ENCODE data around the gene ACTL6B.
A peak's percentile ranks its signal among the peaks of the same experiment; 100 is the strongest.

Gene ACTL6B

DNA sequence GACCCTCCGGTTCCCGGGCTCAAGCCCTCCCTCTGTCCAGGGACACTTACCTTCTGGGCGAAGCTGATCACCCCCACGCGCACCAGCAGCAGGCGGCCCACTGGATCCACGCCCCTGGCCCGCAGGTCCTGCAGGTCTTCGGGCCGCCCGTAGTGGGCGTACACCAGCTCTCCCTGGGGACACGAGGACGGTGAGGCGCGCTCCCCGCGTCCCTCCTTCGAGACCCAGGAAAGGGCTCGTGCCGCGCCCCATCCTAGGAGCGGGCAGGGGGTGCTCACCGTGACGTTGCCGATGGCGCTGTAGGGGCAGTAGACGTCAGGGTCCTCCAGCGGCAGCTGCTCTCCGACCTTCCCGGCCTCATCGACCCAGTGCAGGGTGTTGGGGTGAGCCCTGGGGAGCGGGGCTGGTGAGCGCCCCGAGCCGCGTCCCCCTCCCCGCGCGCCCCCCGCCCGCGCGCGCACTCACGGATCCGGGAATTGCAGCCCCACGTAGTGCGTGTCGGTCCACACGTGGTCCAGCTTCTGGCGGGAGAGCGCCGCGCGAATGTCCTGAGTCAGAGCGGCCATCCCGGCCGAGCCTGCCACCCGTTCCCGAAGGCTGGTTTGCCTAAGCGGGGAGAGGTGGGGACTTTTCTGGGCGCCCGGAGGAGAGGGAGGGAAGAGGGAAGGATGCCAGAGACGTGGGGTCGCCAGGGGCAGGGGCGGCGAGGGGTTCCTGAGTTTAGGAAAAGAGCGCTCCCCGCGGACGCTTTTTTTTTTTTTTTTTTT lies 23.1 kb downstream of the ACTL6B start:
- no peak for DNase-seq (ENCODE audit: low read depth, low spot score)

DNA sequence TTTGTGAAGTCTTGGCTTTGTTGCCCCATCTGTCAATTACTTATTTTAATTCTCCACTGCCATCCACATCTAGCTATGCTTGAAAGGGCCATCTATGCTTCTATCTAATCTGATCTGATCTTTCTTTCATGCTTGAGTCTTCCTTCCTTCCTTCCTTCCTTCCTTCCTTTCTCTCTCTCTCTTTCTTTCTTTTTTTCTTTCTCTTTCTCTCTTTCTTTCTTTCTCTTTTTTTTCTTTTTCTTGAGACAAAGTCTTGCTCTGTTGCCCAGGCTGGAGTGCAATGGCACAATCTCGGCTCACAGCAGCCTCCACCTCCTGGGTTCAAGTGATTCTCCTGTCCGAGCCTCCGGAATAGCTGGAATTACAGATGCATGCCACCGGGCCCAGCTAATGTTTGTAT lies 26.2 kb downstream of the ACTL6B start:
- DNase-seq (ENCODE audit: low read depth, low spot score), result no peak
- no peak overlapping the region for H3K27ac ChIP-seq

More for the DNA sequence above, 23.1 kb downstream of the ACTL6B start:
- no peak overlapping the region for H3K27ac ChIP-seq

- no peak for DNase-seq (ENCODE audit: low read depth, low spot score)
Measured at GRCh38 chr7:100629117-100629716, 27.0 kb downstream of the ACTL6B start.

GRCh38 chr7:100627238-100627549 lies 29.1 kb downstream of the ACTL6B start:
- H3K27ac ChIP-seq, result no peak overlapping the region
- DNase-seq (ENCODE audit: low read depth, low spot score), result no peak

More at GRCh38 chr7:100629117-100629716, 27.0 kb downstream of the ACTL6B start:
- H3K27ac ChIP-seq, result no peak overlapping the region

- peak; percentile 29 for DNase-seq (ENCODE audit: low read depth, low spot score)
- H3K27ac ChIP-seq, result no peak overlapping the region
Measured at GRCh38 chr7:100626530-100627237, 29.6 kb downstream of the ACTL6B start.

DNA sequence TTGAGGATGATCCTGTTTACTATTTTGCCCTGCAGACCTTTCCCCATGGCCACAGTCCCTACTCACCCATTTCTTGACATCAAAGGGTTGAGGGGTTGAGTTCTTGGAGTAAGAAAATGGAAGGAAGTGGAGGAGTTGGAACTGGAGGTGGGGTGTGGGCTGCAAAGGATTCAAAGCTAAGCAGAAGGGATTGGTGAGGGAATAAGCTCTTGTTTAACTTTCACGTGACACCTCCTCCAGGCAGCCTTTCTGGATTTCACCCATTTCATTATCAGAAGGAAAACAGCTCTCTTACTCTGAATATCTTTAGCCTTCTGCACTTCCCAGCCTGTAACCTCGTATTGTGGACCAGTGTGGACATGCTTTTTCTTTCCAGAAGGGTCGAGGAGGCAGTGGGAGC lies 30.2 kb downstream of the ACTL6B start:
- DNase-seq (ENCODE audit: low read depth, low spot score), result no peak
- no peak overlapping the region for H3K27ac ChIP-seq

GRCh38 chr7:100623951-100624824 lies 32.1 kb downstream of the ACTL6B start:
- H3K27ac ChIP-seq, result no peak overlapping the region
- DNase-seq (ENCODE audit: low read depth, low spot score), result no peak

DNA sequence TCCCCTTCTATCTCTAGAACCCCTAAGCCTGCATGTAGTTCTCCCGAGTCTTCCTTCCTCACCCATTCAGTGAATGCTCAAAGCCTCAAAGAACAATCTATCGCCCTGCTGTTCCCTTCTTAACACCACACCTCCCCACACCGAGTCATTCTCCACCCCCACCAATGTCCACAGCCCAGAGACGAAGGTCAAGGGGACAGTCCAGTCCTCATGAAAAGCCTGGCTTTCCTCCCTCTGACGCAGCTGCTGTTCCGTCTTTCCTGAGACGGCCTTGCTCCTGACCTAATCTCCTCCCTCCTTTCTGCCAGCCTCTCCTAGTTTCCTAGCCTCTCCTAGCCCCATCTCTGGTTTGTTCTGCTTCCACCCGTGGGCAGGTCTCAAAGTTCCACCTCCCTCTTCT lies 34.7 kb downstream of the ACTL6B start:
- no peak for DNase-seq (ENCODE audit: low read depth, low spot score)

DNA sequence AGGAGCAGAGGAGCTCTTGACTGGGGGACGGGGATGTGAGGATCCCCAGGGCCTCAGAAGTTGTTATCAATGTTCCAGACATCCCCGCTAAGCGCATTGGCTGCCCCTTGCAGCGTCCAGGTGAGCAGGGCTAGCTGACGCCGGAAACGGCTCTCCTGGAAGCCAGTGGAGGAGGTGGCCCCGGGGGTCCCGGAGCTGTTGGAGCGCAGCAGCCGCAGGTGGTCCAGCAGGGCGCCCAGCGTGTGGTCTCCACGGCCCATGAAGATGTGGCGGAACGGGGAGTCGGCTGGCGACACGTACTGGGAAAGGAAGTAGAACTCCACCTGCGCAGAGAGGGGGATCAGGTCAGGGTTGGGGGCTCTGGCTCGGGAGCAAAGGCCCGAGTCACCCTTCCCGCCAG lies 35.4 kb downstream of the ACTL6B start:
- DNase-seq (ENCODE audit: low read depth, low spot score), result no peak
- H3K27ac ChIP-seq, result no peak overlapping the region

More for the DNA sequence above, 34.7 kb downstream of the ACTL6B start:
- H3K27ac ChIP-seq, result no peak overlapping the region

GRCh38 chr7:100620239-100620638 lies 36.0 kb downstream of the ACTL6B start:
- H3K27ac ChIP-seq, result no peak overlapping the region
- DNase-seq (ENCODE audit: low read depth, low spot score), result no peak

- no peak overlapping the region for H3K27ac ChIP-seq
- DNase-seq (ENCODE audit: low read depth, low spot score), result no peak
Measured at GRCh38 chr7:100614308-100614861, 41.9 kb downstream of the ACTL6B start.

GRCh38 chr7:100613412-100614175 lies 42.7 kb downstream of the ACTL6B start:
- DNase-seq (ENCODE audit: low read depth, low spot score), result no peak
- H3K27ac ChIP-seq, result no peak overlapping the region

GRCh38 chr7:100612730-100613390 lies 43.4 kb downstream of the ACTL6B start:
- H3K27ac ChIP-seq, result no peak overlapping the region

GRCh38 chr7:100611983-100612729 lies 44.1 kb downstream of the ACTL6B start, which contains the start of gene MOSPD3:
Gene MOSPD3 (plus strand): TSS chr7:100612540. CDS start chr7:100612792, 252 bp downstream.
- peak within 1 kb of the TSS; percentile 77 for H3K27ac ChIP-seq
- DNase-seq (ENCODE audit: low read depth, low spot score), result peak; percentile 97

More at GRCh38 chr7:100612730-100613390, 43.4 kb downstream of the ACTL6B start:
- no peak for DNase-seq (ENCODE audit: low read depth, low spot score)

DNA sequence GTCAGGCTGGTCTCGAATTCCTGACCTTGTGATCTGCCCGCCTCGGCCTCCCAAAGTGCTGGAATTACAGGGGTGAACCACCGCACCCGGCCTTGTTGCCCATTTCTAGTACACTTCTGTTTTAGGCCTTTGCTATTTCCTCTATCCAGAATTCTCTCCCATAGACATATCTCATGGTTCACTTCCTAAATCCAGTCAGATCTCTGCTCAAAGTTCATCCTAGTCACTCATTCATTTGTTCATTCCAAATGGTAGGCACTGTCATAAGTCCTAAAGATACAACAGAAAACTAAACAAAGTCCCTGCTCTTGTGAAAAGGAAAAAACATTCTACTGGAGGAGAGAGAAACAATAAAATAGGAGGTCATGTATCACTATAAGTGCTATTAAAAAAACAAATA lies 46.3 kb downstream of the ACTL6B start:
- DNase-seq (ENCODE audit: low read depth, low spot score), result no peak

GRCh38 chr7:100607111-100607510 lies 49.1 kb downstream of the ACTL6B start:
- DNase-seq (ENCODE audit: low read depth, low spot score), result no peak
- peak overlapping the region; percentile 4 for H3K27ac ChIP-seq

More for the DNA sequence above, 46.3 kb downstream of the ACTL6B start:
- no peak overlapping the region for H3K27ac ChIP-seq

- no peak for DNase-seq (ENCODE audit: low read depth, low spot score)
- no peak overlapping the region for H3K27ac ChIP-seq
Measured at GRCh38 chr7:100606313-100606712, 49.9 kb downstream of the ACTL6B start.

Measured in epithelial cell of prostate (primary cell).